ENCODE results near the gene AFF3.

Gene AFF3

GRCh38 chr2:99821039-99821438, 321.4 kb downstream of the AFF3 start:
- DNase-seq (ENCODE audit: low spot score), result no peak

- no peak for DNase-seq (ENCODE audit: low spot score)
Measured at GRCh38 chr2:99819766-99820165, 322.6 kb downstream of the AFF3 start.

- no peak for DNase-seq (ENCODE audit: low spot score)
Measured at GRCh38 chr2:99818842-99819241, 323.5 kb downstream of the AFF3 start.

GRCh38 chr2:99816908-99817307, 325.5 kb downstream of the AFF3 start:
- no peak for DNase-seq (ENCODE audit: low spot score)

- no peak for DNase-seq (ENCODE audit: low spot score)
Measured at GRCh38 chr2:99812426-99812825, 330.0 kb downstream of the AFF3 start.

- no peak for DNase-seq (ENCODE audit: low spot score)
Measured at GRCh38 chr2:99811544-99811943, 330.8 kb downstream of the AFF3 start.

- DNase-seq (ENCODE audit: low spot score), result no peak
Measured at GRCh38 chr2:99810225-99810624, 332.2 kb downstream of the AFF3 start.

- no peak for DNase-seq (ENCODE audit: low spot score)
Measured at GRCh38 chr2:99809259-99809900, 333.0 kb downstream of the AFF3 start.

GRCh38 chr2:99808361-99809200, 333.8 kb downstream of the AFF3 start:
- no peak for DNase-seq (ENCODE audit: low spot score)

- peak; percentile 41 for DNase-seq (ENCODE audit: low spot score)
Measured at GRCh38 chr2:99806758-99807157, 335.6 kb downstream of the AFF3 start.

GRCh38 chr2:99805930-99806476, 336.4 kb downstream of the AFF3 start:
- DNase-seq (ENCODE audit: low spot score), result no peak

GRCh38 chr2:99803846-99804245, 338.5 kb downstream of the AFF3 start:
- no peak for DNase-seq (ENCODE audit: low spot score)

- DNase-seq (ENCODE audit: low spot score), result no peak
Measured at GRCh38 chr2:99802734-99803133, 339.7 kb downstream of the AFF3 start.

GRCh38 chr2:99801327-99801901, 341.0 kb downstream of the AFF3 start:
- DNase-seq (ENCODE audit: low spot score), result no peak

GRCh38 chr2:99797475-99797874, 344.9 kb downstream of the AFF3 start:
- DNase-seq (ENCODE audit: low spot score), result no peak

GRCh38 chr2:99794414-99794813, 348.0 kb downstream of the AFF3 start:
- no peak for DNase-seq (ENCODE audit: low spot score)

- no peak for DNase-seq (ENCODE audit: low spot score)
Measured at GRCh38 chr2:99793022-99793421, 349.4 kb downstream of the AFF3 start.

- DNase-seq (ENCODE audit: low spot score), result no peak
Measured at GRCh38 chr2:99789849-99790248, 352.5 kb downstream of the AFF3 start.

- no peak for DNase-seq (ENCODE audit: low spot score)
Measured at GRCh38 chr2:99787769-99788382, 354.5 kb downstream of the AFF3 start.

GRCh38 chr2:99786636-99787390, 355.6 kb downstream of the AFF3 start:
- DNase-seq (ENCODE audit: low spot score), result no peak

GRCh38 chr2:99784946-99785345, 357.4 kb downstream of the AFF3 start:
- DNase-seq (ENCODE audit: low spot score), result no peak

GRCh38 chr2:99784282-99784681, 358.1 kb downstream of the AFF3 start:
- no peak for DNase-seq (ENCODE audit: low spot score)

Data from hepatic stellate cell (primary cell).